ENCODE data around the gene TCHP.
"Not testable (repeated sequence)": the region's sequence is repeated elsewhere in the genome, so short reads cannot be mapped to it uniquely, and the experiment has no call there.

Gene TCHP

GRCh38 chr12:109888179-109889020, 11.7 kb upstream of the TCHP start:
- H3K36me3 ChIP-seq: no peaks in the 10 kb centered on the region
- H3K4me3 ChIP-seq: no peak overlapping the region
- intact Hi-C loops (cut with DNase I; ENCODE audit: low total_unique reads): no loop called here
- no peak overlapping the region for H3K27ac ChIP-seq
- peak in 1 of 2 donors; percentile 30 for DNase-seq
- H3K4me1 ChIP-seq: no peaks in the 10 kb centered on the region
- H3K27me3 ChIP-seq: peaks cover 0 to 30% of the 10 kb centered on the region in 2 donors
- H3K9me3 ChIP-seq: no peaks in the 10 kb centered on the region
- TF ChIP-seq CTCF (IDR thresholded peaks at IDR 0.05): no peak

GRCh38 chr12:109890620-109891170, 9.4 kb upstream of the TCHP start:
- Histone ChIP-seq H3K9me3 (no peaks in the 10 kb centered on the region), H3K4me3 (no peak overlapping the region), H3K27me3 (peaks cover 0 to 30% of the 10 kb centered on the region in 2 donors), H3K4me1 (no peaks in the 10 kb centered on the region), H3K27ac (no peak overlapping the region), H3K36me3 (no peaks in the 10 kb centered on the region)
- no peak for TF ChIP-seq CTCF (IDR thresholded peaks at IDR 0.05)
- intact Hi-C loops (cut with DNase I; ENCODE audit: low total_unique reads): no loop called here
- DNase-seq: no peak

- DNase-seq; H3K36me3 ChIP-seq; H3K9me3 ChIP-seq; H3K27ac ChIP-seq; intact Hi-C loops (cut with DNase I; ENCODE audit: low total_unique reads); H3K4me3 ChIP-seq; H3K4me1 ChIP-seq: not testable (repeated sequence)
- peaks cover 0 to 24% of the 10 kb centered on the region in 2 donors for H3K27me3 ChIP-seq
Measured at GRCh38 chr12:109891731-109892130, 8.3 kb upstream of the TCHP start.

DNA sequence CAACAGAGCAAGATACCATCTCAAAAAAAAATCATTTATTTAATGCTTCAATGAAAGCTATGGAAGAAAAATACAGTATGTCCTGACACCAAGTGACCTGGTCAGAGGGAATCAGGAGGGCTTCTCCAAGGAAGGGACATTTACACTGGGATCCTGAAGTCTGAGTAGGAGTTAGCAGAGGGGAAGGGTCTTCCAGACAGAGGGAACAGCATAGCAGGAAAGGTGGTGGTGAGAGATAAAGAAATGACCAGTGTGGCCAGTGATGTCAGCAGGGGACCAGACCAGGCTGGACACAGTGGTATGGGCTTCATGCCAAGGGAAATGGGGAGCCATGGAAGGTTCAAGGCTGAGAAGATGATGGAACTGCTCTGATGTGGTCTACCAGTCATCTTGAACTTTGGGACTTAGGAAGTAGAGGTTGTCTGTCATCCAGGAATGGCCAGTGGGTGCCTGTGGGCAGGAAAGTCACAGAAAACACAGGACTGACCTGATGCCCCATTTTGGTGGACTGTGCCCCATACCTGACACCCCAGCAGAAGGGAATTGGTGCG, 7.8 kb upstream of the TCHP start:
- H3K9me3 ChIP-seq: no peaks in the 10 kb centered on the region
- no peaks in the 10 kb centered on the region for H3K4me1 ChIP-seq
- H3K27me3 ChIP-seq: peaks cover 0 to 20% of the 10 kb centered on the region in 2 donors
- intact Hi-C loops (cut with DNase I; ENCODE audit: low total_unique reads): no loop called here
- H3K27ac ChIP-seq: no peak overlapping the region
- no peak for TF ChIP-seq CTCF (IDR thresholded peaks at IDR 0.05)
- H3K4me3 ChIP-seq: no peak overlapping the region
- no peaks in the 10 kb centered on the region for H3K36me3 ChIP-seq
- DNase-seq: no peak

DNA sequence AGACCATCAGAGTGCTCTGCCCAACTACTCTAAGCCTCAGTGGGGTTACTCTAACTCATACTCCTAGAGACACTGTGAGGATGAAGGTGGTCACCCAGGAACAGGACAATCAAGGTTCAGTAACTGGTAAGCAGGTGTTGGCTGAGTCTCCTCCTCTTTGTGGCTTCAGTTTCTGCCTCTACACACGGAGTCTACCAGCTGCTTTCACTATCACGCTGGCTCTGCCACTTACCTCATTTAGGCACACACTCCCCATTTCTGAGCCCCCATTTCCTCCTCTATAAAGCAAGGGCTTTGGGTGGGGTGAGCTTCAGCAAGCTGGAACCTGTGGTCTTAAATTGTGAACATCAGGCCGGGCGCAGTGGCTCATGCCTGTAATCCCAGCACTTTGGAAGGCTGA, 7.3 kb upstream of the TCHP start:
- DNase-seq: no peak
- no peaks in the 10 kb centered on the region for H3K4me1 ChIP-seq
- H3K27ac ChIP-seq: no peak overlapping the region
- H3K27me3 ChIP-seq: peaks cover 0 to 15% of the 10 kb centered on the region in 2 donors
- H3K9me3 ChIP-seq: no peaks in the 10 kb centered on the region
- H3K36me3 ChIP-seq: no peaks in the 10 kb centered on the region
- H3K4me3 ChIP-seq: no peak overlapping the region
- intact Hi-C loops (cut with DNase I; ENCODE audit: low total_unique reads): no loop called here
- TF ChIP-seq CTCF (IDR thresholded peaks at IDR 0.05): no peak
